HG03095 (cell line): ENCODE measurements around the gene PPP2R2D.
"Not testable (repeated sequence)": the region's sequence is repeated elsewhere in the genome, so short reads cannot be mapped to it uniquely, and the experiment has no call there.

ENCODE experiments used
- ATAC-seq: cut with Tn5 transposase; IDR thresholded peaks from one replicate; pipeline ENCODE4 v1.9.1; 2021; ENCODE audit warnings: moderate library complexity; ENCODE audit not compliant: unreplicated experiment

Gene PPP2R2D

DNA sequence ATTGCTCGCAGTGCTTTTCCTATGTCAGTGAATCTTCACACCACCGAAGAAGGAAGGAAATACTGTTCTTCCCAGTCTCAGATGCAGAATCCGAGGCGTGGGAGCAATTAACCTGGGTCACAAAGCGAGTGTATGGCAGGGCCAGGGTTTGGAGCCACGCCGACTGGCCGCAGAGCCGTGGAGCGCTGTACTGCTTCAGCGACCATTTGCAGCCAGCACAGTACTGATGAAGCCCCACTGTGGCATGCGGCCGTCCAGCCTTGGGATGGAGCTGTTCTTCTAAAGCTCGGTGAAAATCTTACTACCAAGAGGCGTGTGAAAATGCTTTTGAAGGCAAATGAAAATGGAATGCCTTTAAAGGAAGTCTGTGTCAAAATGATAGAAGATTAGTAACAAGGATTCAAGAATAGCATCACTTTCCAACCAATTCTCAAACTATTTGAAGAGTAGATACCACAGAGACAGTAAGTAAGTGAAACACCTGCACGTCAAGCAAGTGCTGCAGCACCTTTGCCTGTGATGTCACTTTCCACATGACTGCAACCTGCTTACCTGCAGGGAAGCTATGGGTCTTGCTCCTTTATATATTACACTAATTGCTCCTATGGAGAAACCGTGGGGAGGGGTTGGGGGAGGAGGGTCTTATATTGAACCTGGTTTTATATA, 4.9 kb downstream of the PPP2R2D start:
- ATAC-seq, result no peak

- ATAC-seq, result no peak
Measured at GRCh38 chr10:131906269-131906639, 5.4 kb downstream of the PPP2R2D start.

DNA sequence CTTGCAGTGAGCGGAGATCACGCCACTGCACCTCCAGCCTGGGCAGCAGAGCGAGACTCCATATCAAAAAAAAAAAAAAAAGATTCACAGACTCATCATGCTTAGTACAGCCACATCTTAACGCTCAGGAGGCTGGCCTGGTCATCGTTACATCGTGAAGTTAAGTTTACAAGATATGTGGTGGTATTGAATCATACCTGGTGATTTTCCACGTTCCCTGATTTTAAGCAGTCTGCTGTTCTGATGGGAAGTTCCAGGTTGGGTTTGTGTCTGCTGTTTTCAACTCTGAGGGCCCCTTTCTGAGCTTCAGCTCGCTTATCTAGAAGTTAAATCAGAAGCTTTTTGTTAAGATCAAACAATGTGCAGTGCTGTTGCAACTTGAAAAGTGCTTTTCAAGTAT, 6.9 kb downstream of the PPP2R2D start:
- ATAC-seq, result no peak

GRCh38 chr10:131908151-131908550, 7.3 kb downstream of the PPP2R2D start:
- ATAC-seq, result no peak

DNA sequence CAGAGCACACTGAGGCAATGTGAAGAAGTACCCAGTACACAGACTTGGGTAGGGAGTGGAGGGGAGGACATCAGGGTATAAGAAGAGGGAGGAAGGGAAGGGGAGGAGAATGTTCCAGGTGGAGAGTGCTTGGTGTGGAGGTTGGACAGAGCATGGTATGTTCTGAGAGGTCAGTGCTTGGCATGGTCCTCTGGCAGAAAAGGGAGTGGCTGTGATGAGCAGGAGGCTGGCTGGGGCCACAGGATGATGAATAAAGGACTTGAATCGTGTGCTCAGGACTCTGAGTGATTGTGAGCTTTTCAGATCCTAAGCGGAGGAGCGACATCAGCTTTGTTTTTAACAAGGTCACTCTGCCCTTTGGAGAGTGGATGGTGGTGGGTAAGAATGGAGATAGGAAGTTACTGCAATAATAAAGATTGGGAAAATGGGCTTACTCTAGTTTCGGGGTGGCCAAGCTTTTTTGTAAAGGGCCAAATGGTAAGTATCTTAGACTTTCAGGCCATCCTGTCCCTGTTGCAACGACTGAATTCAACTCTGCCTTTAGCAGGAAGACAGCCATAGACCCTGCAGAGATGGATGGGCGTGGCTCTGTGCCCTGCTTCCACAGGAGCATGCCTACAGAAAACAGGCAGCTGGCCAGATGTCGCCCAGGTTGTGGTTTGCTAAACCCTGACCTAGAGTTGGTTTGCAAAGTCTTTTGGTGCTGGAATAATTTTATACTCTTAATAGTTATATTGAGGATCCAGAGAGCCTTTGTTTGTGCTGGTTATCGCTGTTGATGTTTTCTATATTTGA, 8.4 kb downstream of the PPP2R2D start:
- no peak for ATAC-seq

GRCh38 chr10:131909929-131910328, 9.1 kb downstream of the PPP2R2D start:
- ATAC-seq, result no peak

DNA sequence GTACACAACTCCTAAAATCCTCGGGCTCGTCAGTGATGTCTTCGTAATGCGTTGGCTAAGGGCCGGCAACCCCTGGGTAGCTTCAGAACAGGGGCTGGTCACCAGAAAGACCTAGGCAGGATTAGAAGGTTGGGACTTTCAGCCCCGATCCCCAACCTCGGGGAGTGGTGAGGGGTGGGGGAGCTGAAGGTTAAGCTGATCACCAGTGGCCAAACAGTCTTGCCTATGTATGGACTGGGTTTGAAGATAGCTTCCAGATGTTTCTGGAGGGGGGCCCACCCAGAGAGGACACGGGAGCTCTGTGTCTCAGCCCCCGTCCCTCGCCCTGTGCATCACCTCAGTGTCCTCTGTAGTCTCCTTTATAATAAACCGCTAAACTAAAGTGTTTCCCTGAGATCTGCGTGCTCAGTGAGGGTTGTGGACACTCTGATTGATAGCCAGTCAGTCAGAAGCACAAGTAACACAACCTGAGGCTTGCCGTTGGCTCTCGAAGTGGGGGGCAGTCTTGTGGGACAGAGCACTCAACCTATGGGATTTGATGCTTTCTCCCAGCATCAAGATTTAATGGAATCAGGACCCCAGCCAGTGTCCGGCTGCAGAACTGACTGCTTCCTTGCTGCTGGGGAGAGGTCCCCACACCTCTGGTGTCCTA, 10.0 kb downstream of the PPP2R2D start:
- no peak for ATAC-seq

- no peak for ATAC-seq
Measured at GRCh38 chr10:131911451-131911850, 10.6 kb downstream of the PPP2R2D start.

DNA sequence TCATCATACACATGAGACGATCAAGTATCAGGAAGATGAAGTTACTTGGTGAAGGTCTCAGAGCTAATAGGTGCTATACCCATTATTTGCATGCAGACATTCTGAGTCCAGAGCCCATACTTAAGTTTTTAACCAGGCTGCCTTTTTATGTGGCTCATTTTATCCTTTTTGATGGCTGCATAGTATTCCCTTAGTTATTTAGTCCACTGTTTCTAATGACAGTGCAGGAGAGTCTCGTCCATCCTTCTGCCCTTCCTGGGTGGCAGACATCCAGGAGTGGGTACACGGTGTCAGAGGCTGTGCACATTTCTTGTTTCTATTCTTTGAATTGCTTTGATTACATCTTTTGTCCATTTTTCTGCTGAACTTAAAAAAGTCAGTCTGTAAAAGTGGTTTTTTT, 11.8 kb downstream of the PPP2R2D start:
- ATAC-seq, result no peak

DNA sequence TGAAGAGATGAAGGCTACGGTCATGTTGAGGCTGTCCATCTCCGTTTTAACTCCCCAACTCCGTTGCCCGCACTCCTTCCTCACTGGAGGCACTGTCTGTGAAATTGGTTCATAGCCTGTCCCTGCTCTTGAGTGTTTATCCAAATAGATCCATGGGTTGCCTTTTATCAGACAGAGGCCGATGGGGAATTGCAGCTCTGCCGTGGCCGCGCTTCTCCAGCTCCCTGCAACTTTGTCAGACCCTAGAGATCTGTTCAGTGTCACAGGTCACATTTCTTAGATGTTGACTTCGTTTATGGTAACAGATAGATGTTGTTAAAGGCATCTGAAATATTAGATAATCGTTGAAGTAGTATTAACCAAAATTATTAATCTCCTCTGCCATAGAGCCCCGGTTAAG, 14.7 kb downstream of the PPP2R2D start:
- ATAC-seq, result no peak

DNA sequence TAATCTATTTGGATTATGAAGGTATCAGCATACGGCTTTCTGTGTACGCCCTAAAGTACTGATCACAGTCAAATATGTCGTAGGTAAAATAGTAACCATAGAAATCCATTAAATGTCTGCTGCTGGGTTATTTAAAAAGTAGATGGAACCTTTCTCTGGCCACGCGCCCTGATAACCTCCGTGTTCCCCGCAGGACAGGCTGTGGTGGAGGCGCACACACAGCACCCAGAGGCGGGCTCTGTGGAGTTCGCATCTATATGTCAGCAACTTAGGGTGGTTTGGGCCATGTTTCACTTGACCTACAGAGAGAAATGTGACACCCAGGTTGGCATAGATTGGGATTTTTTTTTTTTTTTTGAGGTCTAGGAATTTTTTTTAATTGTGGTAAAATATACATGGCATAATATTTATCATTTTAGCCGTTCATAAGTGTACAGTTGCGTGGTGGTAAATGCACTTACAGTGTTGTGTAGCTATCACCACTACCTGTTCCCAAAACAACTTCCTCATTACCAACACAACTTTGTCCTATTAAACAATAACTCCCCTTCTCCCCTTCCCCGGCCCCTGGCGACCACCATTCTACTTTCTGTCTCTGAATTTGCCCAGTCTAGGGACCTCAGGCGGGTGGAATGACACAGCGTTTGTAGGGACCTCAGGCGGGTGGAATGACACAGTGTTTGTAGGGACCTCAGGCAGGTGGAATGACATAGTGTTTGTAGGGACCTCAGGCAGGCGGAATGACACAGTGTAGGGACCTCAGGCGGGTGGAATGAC, 15.4 kb downstream of the PPP2R2D start:
- ATAC-seq, result no peak

- not testable (repeated sequence) for ATAC-seq
Measured at GRCh38 chr10:131916767-131917160, 16.0 kb downstream of the PPP2R2D start.

DNA sequence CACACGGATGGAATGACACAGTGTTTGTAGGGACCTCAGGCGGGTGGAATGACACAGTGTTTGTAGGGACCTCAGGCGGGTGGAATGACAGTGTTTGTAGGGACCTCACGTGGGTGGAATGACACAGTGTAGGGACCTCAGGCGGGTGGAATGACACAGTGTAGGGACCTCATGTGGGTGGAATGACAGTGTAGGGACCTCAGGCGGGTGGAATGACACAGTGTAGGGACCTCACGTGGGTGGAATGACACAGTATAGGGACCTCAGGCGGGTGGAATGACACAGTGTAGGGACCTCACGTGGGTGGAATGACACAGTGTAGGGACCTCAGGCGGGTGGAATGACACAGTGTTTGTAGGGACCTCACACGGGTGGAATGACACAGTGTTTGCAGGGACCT, 16.7 kb downstream of the PPP2R2D start:
- ATAC-seq, result not testable (repeated sequence)

DNA sequence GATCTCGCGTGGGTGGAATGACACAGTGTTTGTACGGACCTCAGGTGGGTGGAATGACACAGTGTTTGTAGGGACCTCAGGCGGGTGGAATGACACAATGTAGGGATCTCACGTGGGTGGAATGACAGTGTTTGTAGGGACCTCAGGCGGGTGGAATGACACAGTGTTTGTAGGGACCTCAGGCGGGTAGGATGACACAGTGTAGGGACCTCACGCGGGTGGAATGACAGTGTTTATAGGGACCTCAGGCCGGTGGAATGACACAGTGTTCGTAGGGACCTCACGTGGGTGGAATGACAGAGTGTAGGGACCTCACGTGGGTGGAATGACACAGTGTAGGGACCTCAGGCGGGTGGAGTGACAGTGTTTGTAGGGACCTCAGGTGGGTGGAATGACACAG, 18.7 kb downstream of the PPP2R2D start:
- not testable (repeated sequence) for ATAC-seq

GRCh38 chr10:131920151-131920550, 19.3 kb downstream of the PPP2R2D start:
- no peak for ATAC-seq

GRCh38 chr10:131920693-131921092, 19.9 kb downstream of the PPP2R2D start:
- no peak for ATAC-seq

DNA sequence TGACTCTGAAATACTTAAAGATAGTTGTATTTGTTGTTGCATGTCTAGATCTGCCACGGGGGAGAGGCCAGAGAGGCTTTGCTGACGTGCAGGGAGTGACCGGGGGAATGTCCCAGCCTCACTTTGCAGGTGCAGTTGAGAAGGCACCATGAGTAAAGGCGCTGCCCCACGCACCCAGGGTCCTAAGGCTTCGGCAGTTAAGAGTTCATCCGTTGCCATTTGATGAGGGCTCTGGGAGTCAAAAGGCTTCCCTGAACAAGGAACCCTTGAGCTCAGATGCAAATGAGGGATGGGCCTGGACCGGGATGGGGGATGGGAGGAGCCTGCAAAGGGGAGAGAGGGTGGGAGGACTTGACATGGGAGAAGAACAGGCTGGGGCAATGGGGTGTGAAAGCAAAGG, 20.4 kb downstream of the PPP2R2D start:
- peak; percentile 81 for ATAC-seq

DNA sequence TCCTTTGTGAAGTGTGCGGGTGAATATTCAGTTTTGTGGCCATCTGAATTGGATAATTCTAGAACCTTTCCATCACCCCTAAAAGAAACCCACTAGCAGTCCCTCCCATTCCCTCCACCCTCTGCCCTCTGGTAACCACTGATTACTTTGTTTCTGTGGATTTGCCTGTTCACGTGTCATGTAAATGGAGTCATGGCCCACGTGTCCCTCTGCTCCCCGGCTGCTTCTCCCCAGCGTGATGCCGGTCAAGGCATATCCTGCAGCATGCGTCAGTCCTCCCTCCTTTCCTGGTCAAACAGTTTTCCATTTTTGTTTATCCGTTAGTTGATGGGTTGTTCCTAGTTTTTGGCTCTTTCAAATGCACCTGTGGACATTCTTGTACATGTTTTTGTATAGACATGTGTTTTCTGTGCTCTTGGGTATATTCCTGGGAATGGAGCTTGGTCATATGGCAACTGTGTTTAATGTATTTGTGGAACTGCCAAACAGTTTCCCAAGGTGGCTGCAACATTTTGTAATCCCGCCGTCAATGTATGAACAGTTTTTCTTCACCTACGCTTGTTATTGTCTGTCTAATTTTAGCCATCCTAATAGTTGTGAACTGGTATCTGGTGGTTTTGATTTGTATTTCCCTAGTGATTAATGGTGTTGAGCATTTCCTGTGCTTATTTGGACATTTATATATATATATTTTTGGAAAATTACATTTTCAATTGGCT, 22.4 kb downstream of the PPP2R2D start:
- ATAC-seq, result no peak

DNA sequence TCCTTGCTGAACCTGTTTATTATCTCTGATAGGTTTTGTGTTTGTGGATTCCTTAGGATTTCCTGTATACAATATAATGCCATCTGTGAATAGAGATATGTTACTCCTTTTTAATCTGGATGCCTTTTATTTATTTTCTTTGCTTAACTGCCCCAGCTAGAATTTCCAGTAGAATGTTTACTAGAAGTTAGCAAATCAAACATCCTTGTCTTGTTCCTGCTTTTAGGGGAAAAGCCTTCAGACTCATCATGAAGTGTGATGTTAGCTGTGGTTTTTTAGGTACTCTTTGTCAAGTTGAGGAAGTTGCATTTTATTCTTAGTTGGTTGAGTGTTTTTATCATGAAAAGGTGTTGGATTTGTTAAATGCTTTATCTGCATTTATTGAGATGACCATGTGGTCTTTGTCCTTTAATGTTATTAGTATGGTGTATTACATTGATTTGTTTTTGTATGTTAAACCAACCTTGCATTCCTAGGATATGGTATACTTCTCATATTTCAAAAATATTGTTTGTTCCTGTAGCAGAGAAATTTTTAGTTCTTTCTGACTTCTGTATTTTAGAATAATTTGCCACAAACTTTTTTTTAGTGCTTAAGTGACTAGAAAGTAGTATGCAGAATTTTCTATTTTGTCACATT, 24.3 kb downstream of the PPP2R2D start:
- ATAC-seq, result no peak

GRCh38 chr10:131925716-131926115, 24.9 kb downstream of the PPP2R2D start:
- no peak for ATAC-seq
